GM23338 (cell line): ENCODE measurements around the gene TMBIM1. TPM values are rescaled to one million over a fixed set of nuclear protein-coding genes. Genes with fewer than 3 reads are reported as not detected.

Experiments
- ATAC-seq: fragments of 200-7000 bp; cut with Tn5 transposase; 3 replicates; pipeline ENCODE4 v1.9.1; 2020
- DNase-seq: peaks from one replicate; pipeline ENCODE4 v3.0.0-alpha.2; 2015; ENCODE audit warnings: low spot score
- H2AFZ ChIP-seq: fragments of 200-600 bp; sonication (generic); 2 replicates; pipeline ENCODE4 v1.8.0; 2016; ENCODE audit warnings: antibody characterized with exemption, mild to moderate bottlenecking, moderate library complexity
- H3F3A ChIP-seq: fragments of 200-600 bp; sonication (generic); replicated peaks from 2 replicates; pipeline ENCODE4 v1.8.0; 2017; ENCODE audit warnings: antibody characterized with exemption, mixed run types, low read depth
- H3K27ac ChIP-seq: fragments of 200-600 bp; sonication (generic); 2 replicates; pipeline ENCODE4 v1.6.1; 2016; ENCODE audit warnings: low read depth
- H3K27me3 ChIP-seq: fragments of 200-600 bp; sonication (generic); 2 replicates; pipeline ENCODE4 v1.8.0; 2016; ENCODE audit warnings: mild to moderate bottlenecking, mixed run types, moderate library complexity; ENCODE audit not compliant: insufficient read depth
- H3K36me3 ChIP-seq: fragments of 200-600 bp; sonication (generic); 2 replicates; pipeline ENCODE4 v1.8.0; 2016; ENCODE audit warnings: mild to moderate bottlenecking; ENCODE audit not compliant: insufficient read depth
- H3K4me1 ChIP-seq: fragments of 200-600 bp; sonication (generic); 2 replicates; pipeline ENCODE4 v1.8.0; 2016; ENCODE audit warnings: mild to moderate bottlenecking, moderate library complexity; ENCODE audit not compliant: insufficient read depth
- H3K4me2 ChIP-seq: fragments of 200-600 bp; sonication (generic); 2 replicates; pipeline ENCODE4 v1.7.1; 2017; ENCODE audit warnings: mixed run types
- H3K4me3 ChIP-seq: fragments of 200-600 bp; sonication (generic); 2 replicates; pipeline ENCODE4 v1.6.1; 2016; ENCODE audit warnings: mixed run types
- H3K79me2 ChIP-seq: fragments of 200-600 bp; sonication (generic); replicated peaks from 2 replicates; pipeline ENCODE4 v1.8.0; 2017; ENCODE audit warnings: mild to moderate bottlenecking; ENCODE audit not compliant: insufficient read depth
- H3K9me2 ChIP-seq: fragments of 200-600 bp; sonication (generic); 2 replicates; pipeline ENCODE4 v1.8.0; 2017; ENCODE audit not compliant: insufficient read depth
- H4K20me1 ChIP-seq: fragments of 200-600 bp; sonication (generic); replicated peaks from 2 replicates; pipeline ENCODE4 v1.8.0; 2017; ENCODE audit warnings: mild to moderate bottlenecking; ENCODE audit not compliant: insufficient read depth
- H3K27ac Mint-ChIP-seq: 2 replicates; pipeline ENCODE4 v1.8.0; 2020; ENCODE audit warnings: inconsistent platforms, mild to moderate bottlenecking, moderate library complexity, mixed read lengths
- H3K27me3 Mint-ChIP-seq: 3 replicates; pipeline ENCODE4 v1.8.0; 2022; ENCODE audit warnings: low read depth, mild to moderate bottlenecking, moderate library complexity, mixed read lengths, inconsistent platforms; ENCODE audit not compliant: insufficient read depth, poor library complexity
- H3K36me3 Mint-ChIP-seq: 3 replicates; pipeline ENCODE4 v1.8.0; 2021; ENCODE audit warnings: low read depth, mild to moderate bottlenecking, inconsistent platforms, moderate library complexity, mixed read lengths
- H3K4me1 Mint-ChIP-seq: 3 replicates; pipeline ENCODE4 v1.8.0; 2020; ENCODE audit warnings: mild to moderate bottlenecking, inconsistent platforms, mixed read lengths
- H3K4me3 Mint-ChIP-seq: 3 replicates; pipeline ENCODE4 v1.8.0; 2021; ENCODE audit warnings: moderate library complexity, mild to moderate bottlenecking, inconsistent platforms, mixed read lengths
- H3K9me3 Mint-ChIP-seq: 3 replicates; pipeline ENCODE4 v1.8.0; 2020; ENCODE audit warnings: moderate library complexity, mild to moderate bottlenecking, inconsistent platforms, mixed read lengths
- CREB1 ChIP-seq: fragments of 250-450 bp; sonication (Bioruptor Pico); IDR thresholded peaks from 2 replicates; pipeline ENCODE4 v1.5.0; 2020; ENCODE audit warnings: low read depth, mild to moderate bottlenecking, moderate library complexity
- ETS1 ChIP-seq: IDR thresholded peaks from 2 replicates; pipeline ENCODE4 v1.6.1; 2016; ENCODE audit warnings: antibody characterized with exemption
- EZH2phosphoT487 ChIP-seq: fragments of 200-600 bp; sonication (generic); IDR thresholded peaks from one replicate; pipeline ENCODE4 v1.8.1; 2018; ENCODE audit warnings: antibody characterized with exemption; ENCODE audit not compliant: unreplicated experiment
- JUNB ChIP-seq: IDR thresholded peaks from one replicate; pipeline ENCODE4 v1.6.1; 2016; ENCODE audit warnings: antibody characterized with exemption; ENCODE audit not compliant: unreplicated experiment
- POLR2AphosphoS5 ChIP-seq: IDR thresholded peaks from 2 replicates; pipeline ENCODE4 v1.6.1; 2016; ENCODE audit warnings: antibody characterized with exemption, low read depth
- ZNF114 ChIP-seq: fragments of 250-450 bp; sonication (Bioruptor Pico); IDR thresholded peaks from 2 replicates; pipeline ENCODE4 v1.5.0; 2020; ENCODE audit warnings: mild to moderate bottlenecking, moderate library complexity
- ZNF331 ChIP-seq: fragments of 250-450 bp; sonication (Bioruptor Pico); IDR thresholded peaks from 2 replicates; pipeline ENCODE4 v1.5.0; 2020; ENCODE audit warnings: low read depth, mild to moderate bottlenecking, moderate library complexity
- ZNF462 ChIP-seq: fragments of 250-450 bp; sonication (Bioruptor Pico); IDR thresholded peaks from 2 replicates; pipeline ENCODE4 v1.5.0; 2020; ENCODE audit warnings: mild to moderate bottlenecking, moderate library complexity
- polyA plus RNA-seq: library from polyadenylated mRNA; unstranded; fragments of >200 nt; fragmentation: Nextera tagmentation; extraction: Ambion mirVana; gene quantifications from 2 replicates; pipeline ENCODE4 v1.2.1, GENCODE V29; 2016
- total RNA-seq: library from RNA; depleted of rRNA; stranded (reverse); fragments of >200 nt; shearing (Covaris generic); gene quantifications from 2 replicates; pipeline ENCODE4 v1.2.3, GENCODE V29; 2014

Gene TMBIM1
- total and polyA plus RNA-seq, 2 experiments from 2014 or later: 12.0 to 20.8 TPM

GRCh38 chr2:218238887-218239286, 53.4 kb downstream of the TMBIM1 start (continued):
- TF ChIP-seq ZNF462 (CRISPR knock-in tag) (no peak), CREB1 (CRISPR knock-in tag) (no peak), POLR2AphosphoS5 (no peak)

GRCh38 chr2:218236829-218237228, 55.5 kb downstream of the TMBIM1 start:
- H3K36me3 Mint-ChIP-seq: peaks cover 93% of the 10 kb centered on the region
- no peak for TF ChIP-seq ETS1
- no peak for TF ChIP-seq ZNF114
- no peak for TF ChIP-seq EZH2phosphoT487
- no peak for TF ChIP-seq JUNB
- TF ChIP-seq ZNF331 (CRISPR knock-in tag): no peak
- TF ChIP-seq ZNF462 (CRISPR knock-in tag): no peak
- TF ChIP-seq POLR2AphosphoS5: no peak

More at GRCh38 chr2:218236829-218237228, 55.5 kb downstream of the TMBIM1 start:
- H3K9me3 Mint-ChIP-seq: no peaks in the 10 kb centered on the region
- no peaks in the 10 kb centered on the region for H3K27me3 Mint-ChIP-seq
- no peak overlapping the region for H3K27ac ChIP-seq
- no peak overlapping the region for H3K4me2 ChIP-seq
- no peak overlapping the region for H3K4me3 Mint-ChIP-seq
- H3K27me3 ChIP-seq: no peaks in the 10 kb centered on the region
- no peaks in the 10 kb centered on the region for H3F3A ChIP-seq
- H4K20me1 ChIP-seq: peaks cover 15% of the 10 kb centered on the region; the same call in 1 of the 2 replicates
- H3K4me3 ChIP-seq: no peak overlapping the region
- H3K27ac Mint-ChIP-seq: no peak overlapping the region
- H2AFZ ChIP-seq: no peak overlapping the region
- DNase-seq (no peak), ATAC-seq (no peak)
- H3K4me1 Mint-ChIP-seq: no peaks in the 10 kb centered on the region
- H3K4me1 ChIP-seq: no peaks in the 10 kb centered on the region
- peaks cover 68% of the 10 kb centered on the region for H3K36me3 ChIP-seq
- H3K9me2 ChIP-seq: no peaks in the 10 kb centered on the region
- peaks cover 1% of the 10 kb centered on the region; the same call in 1 of the 2 replicates for H3K79me2 ChIP-seq
